Astrocyte of the spinal cord (primary cell): ENCODE data around the gene MZF1.

Experiments used
- DNase-seq: peaks from one replicate; pipeline ENCODE4 v3.0.0; 2011; ENCODE audit warnings: low read depth, low spot score
- H3K4me3 ChIP-seq: 2 replicates; pipeline ENCODE4 v1.5.1; 2011; ENCODE audit warnings: low read depth, mild to moderate bottlenecking, low read length, moderate library complexity
- in situ Hi-C: cut with HindIII; loops from 2 replicates; pipeline ENCODE4 v1.10.0; 2017; ENCODE audit warnings: low sequenced_read_pairs
- TF ChIP-seq, protein P1 (sequence below): IDR thresholded peaks from 2 replicates; pipeline ENCODE4 v1.5.1; 2012; ENCODE audit warnings: low read depth, mild to moderate bottlenecking, low read length, inconsistent platforms

MZF1 gene

DNA sequence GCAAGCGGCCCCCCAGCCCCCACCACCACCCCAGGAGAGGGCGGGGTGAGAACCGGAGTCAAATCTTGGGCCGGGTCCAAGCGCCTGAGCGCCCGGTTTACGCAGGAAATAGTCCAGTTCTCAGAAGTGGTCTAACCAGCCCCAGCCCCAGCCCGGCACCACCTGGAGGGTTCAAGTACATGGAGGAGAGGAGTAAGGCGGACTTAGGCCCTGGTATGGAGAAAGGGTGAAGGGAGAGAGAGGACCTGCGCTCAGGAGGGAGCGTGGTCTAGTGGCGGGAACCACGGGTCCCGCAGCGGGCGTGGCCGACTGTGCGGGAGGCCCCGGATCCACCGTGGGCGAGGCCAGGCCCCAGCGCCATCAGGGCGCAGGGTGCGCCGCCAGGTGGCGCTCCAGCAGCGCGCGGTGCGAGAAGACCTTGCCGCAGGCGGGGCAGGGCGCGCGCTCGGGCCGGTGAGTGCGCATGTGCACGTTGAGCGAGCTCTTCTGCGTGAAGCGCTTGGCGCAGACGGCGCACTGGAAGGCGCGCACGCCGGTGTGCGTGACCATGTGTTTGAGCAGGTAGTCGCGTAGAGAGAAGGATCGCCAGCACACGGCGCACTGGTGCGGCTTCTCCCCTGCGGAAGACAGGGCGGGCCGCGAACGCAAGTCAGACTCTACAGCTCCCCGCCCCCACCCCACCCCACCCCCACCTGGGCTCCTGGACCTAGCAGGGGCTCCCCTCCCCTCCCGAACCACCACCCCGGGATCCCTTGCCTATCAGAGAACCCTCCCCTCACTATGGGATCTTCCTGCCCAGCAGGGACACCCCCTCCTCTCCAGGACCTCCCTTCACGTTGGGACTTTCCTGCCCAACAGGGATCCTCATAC lies 59.2 kb downstream of the MZF1 start:
- peak; percentile 89 for DNase-seq
- in situ Hi-C loops = no loop called here
- TF ChIP-seq, protein P1, sequence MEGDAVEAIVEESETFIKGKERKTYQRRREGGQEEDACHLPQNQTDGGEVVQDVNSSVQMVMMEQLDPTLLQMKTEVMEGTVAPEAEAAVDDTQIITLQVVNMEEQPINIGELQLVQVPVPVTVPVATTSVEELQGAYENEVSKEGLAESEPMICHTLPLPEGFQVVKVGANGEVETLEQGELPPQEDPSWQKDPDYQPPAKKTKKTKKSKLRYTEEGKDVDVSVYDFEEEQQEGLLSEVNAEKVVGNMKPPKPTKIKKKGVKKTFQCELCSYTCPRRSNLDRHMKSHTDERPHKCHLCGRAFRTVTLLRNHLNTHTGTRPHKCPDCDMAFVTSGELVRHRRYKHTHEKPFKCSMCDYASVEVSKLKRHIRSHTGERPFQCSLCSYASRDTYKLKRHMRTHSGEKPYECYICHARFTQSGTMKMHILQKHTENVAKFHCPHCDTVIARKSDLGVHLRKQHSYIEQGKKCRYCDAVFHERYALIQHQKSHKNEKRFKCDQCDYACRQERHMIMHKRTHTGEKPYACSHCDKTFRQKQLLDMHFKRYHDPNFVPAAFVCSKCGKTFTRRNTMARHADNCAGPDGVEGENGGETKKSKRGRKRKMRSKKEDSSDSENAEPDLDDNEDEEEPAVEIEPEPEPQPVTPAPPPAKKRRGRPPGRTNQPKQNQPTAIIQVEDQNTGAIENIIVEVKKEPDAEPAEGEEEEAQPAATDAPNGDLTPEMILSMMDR = peak; percentile 74
- peak overlapping the region; percentile 37 for H3K4me3 ChIP-seq

DNA sequence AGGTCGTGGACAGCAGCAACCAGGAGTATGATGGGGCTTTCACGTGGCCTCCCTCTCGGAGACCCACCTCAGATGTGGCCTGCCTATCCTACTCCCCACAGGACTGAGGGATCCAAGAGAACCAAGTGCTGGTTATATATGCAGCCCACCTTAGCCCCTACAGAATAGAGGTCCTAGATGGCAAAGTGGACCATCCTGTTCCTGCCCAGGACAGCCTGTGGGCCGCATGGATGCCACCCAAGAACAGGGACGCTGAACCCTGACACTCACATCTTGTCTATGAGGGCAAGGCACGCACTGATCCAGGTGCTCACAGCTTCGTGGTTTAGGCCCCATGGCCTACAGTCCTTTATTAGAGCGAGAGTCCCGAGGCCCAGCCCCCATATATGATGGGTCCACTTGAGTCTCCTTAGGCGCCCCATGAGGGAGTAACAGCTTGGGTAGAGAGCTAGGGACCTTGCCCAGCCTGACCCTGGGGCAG lies 59.9 kb downstream of the MZF1 start:
- DNase-seq = no peak
- in situ Hi-C loops = no loop called here
- H3K4me3 ChIP-seq = no peak overlapping the region
- TF ChIP-seq, protein P1 = no peak
